Stimulated activated CD8-positive, alpha-beta memory T cell treated with anti-CD3 and anti-CD28 coated beads, Interleukin-7, amount 100 ng/mL, for 48 hours (primary cell): ENCODE data around the gene FYN.

Experiments
- DNase-seq, 2 donors: peaks; one replicate each; pipeline ENCODE4 v3.0.0-alpha.2; 2020; ENCODE audit warnings: low read depth in 1 of 2; ENCODE audit errors: extremely low read depth in 1 of 2

The FYN gene

GRCh38 chr6:111672761-111673450, 200.3 kb downstream of the FYN start:
- no peak for DNase-seq

- no peak for DNase-seq
Measured at GRCh38 chr6:111669326-111669725, 203.9 kb downstream of the FYN start.

GRCh38 chr6:111668410-111668809, 204.8 kb downstream of the FYN start:
- DNase-seq: no peak

- no peak for DNase-seq
Measured at GRCh38 chr6:111667931-111668330, 205.3 kb downstream of the FYN start.

GRCh38 chr6:111666847-111667246, 206.4 kb downstream of the FYN start:
- DNase-seq: no peak

GRCh38 chr6:111664565-111665030, 208.7 kb downstream of the FYN start:
- DNase-seq: no peak

- no peak for DNase-seq
Measured at GRCh38 chr6:111663692-111664564, 209.3 kb downstream of the FYN start.

GRCh38 chr6:111662794-111663593, 210.3 kb downstream of the FYN start:
- DNase-seq: no peak

GRCh38 chr6:111662072-111662793, 211.0 kb downstream of the FYN start:
- DNase-seq: no peak

GRCh38 chr6:111661541-111662061, 211.7 kb downstream of the FYN start:
- no peak for DNase-seq

GRCh38 chr6:111660531-111660930, 212.7 kb downstream of the FYN start:
- DNase-seq: no peak

GRCh38 chr6:111658462-111659154, 214.6 kb downstream of the FYN start:
- no peak for DNase-seq

GRCh38 chr6:111657146-111657545, 216.1 kb downstream of the FYN start:
- no peak for DNase-seq

GRCh38 chr6:111653979-111654378, 219.3 kb downstream of the FYN start:
- DNase-seq: no peak

- DNase-seq: no peak
Measured at GRCh38 chr6:111653434-111653833, 219.8 kb downstream of the FYN start.

GRCh38 chr6:111652156-111652555, 221.1 kb downstream of the FYN start:
- no peak for DNase-seq

GRCh38 chr6:111651185-111652034, 221.8 kb downstream of the FYN start:
- DNase-seq: no peak

- no peak for DNase-seq
Measured at GRCh38 chr6:111650049-111650448, 223.2 kb downstream of the FYN start.

- DNase-seq: no peak
Measured at GRCh38 chr6:111648100-111648499, 225.2 kb downstream of the FYN start.
